ENCODE data around the gene TRAPPC3. TPM values are rescaled to one million over a fixed set of nuclear protein-coding genes. Genes with fewer than 3 reads are reported as not detected.

TRAPPC3 gene
- total RNA-seq, 2 experiments from 2014 or later = 50.3 to 60.4 TPM

DNA sequence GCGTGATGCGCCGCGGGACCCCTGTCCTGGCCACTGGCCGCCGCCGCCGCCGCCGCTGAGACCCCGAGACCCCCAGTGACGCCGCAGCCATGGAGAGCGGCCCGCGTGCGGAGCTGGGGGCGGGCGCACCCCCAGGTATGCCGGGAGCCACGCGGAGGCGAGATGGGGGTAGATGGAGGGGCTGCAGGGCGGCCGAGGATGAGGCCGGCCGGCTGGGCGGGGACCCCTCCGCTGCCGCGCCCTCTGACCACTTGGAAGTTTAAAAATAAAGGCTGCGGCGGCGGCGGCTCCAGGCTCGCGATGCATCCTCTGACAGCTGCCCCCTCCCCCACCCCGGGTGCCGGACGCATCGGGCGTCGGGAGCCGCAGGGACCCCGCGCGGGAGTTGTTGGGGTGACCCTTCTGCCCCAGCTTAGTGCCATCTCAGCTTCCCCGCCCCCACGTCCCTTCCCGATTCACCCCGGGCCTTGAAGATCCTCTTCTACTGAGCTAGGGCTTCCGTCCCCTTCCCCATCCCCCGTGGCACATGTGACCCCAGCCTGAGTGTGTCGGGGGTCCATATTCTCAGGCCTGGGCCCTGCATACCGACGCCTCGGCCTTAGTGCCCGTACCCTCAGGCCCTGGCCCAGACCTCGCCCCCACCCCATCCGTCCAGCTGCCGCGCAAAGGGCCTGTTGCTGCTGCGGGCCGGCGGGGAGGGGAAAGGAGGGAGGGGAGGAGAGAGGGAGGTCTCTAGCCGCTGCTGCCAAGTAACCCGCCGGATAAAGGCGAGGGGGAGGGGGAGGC lies 7.2 kb upstream of the TRAPPC3 start:
- H3K36me3 ChIP-seq (ENCODE audit: insufficient read depth, low read length) = peaks cover 6% of the 10 kb centered on the region; the same call in 1 of the 2 replicates
- BruUV-seq (replicated peaks) = no TSS peak

DNA sequence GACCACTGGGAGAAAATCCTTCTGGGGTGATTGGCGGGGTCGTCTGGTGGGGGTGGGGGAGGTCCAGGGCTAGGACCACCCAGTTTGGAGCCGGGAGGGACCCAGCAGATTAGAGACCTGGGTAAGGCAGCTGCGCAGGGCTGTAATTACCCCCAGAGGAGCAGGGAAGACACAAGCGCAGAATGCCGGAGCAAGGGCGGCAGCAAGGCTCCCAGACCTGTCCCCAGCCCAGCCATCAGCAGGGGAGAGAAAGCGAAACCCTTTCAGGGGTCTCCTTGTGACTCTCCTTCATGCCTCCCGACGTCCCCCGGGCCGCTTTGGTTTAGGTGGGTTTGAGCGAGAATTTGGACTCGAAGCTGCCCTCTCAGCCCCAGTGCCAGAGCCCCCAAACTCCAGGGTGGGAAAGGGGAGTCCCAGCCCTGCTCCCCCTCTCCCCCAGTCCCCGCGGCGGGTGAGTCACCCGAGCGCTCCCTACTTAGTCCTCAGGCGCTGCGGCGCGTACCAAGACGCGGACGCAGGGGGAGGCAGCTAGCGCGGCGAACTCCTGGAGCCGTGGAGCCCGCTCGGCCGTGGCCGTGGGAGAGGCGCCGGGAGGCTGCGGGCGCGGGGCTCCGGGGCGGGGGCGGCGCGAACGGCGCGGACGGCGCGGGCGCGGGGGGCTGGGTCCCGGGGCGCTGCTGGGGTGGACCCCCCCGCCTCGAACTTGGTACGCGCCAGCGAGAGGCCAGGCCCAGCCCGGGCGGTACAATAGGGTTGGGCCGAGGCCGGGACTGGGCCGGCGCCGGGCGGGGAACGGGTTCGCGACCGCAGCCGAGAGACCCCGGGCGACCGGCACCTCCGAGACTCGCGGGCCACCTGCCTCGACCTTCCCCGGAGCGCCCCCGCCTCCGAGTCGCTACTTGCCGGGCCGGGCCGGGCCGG lies 6.4 kb upstream of the TRAPPC3 start, which contains the start of gene MAP7D1:
Gene MAP7D1, plus strand, starts transcription at position 753 of the 921 bp plus-strand sequence. CDS start 258 bp downstream, outside the sequence.
- POLR2A ChIA-PET = interaction anchor here (0.6 to 1.4 kb wide), 3 partner anchors 37 to 138 kb away, joined by 3 to 4 read pairs (median 3); no protein-coding TSS in a partner anchor

More for the DNA sequence above, 7.2 kb upstream of the TRAPPC3 start:
- peak; percentile 68 for DNase-seq (ENCODE audit: low spot score)
- TF ChIP-seq, protein P1, sequence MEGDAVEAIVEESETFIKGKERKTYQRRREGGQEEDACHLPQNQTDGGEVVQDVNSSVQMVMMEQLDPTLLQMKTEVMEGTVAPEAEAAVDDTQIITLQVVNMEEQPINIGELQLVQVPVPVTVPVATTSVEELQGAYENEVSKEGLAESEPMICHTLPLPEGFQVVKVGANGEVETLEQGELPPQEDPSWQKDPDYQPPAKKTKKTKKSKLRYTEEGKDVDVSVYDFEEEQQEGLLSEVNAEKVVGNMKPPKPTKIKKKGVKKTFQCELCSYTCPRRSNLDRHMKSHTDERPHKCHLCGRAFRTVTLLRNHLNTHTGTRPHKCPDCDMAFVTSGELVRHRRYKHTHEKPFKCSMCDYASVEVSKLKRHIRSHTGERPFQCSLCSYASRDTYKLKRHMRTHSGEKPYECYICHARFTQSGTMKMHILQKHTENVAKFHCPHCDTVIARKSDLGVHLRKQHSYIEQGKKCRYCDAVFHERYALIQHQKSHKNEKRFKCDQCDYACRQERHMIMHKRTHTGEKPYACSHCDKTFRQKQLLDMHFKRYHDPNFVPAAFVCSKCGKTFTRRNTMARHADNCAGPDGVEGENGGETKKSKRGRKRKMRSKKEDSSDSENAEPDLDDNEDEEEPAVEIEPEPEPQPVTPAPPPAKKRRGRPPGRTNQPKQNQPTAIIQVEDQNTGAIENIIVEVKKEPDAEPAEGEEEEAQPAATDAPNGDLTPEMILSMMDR (conservative IDR thresholded peaks at IDR 0.05; ENCODE audit: low read length) = no peak
- TF ChIP-seq EZH2phosphoT487 (IDR thresholded peaks at IDR 0.05; ENCODE audit: borderline replicate concordance, low read depth, low read length) = no peak
- intact Hi-C loops (cut with micrococcal nuclease; ENCODE audit: unreplicated experiment) = no loop called here
- Histone ChIP-seq H3K79me2 (ENCODE audit: insufficient read depth, low read depth, low read length) (peaks cover 55% of the 10 kb centered on the region), H3K9me3 (ENCODE audit: low read length) (no peaks in the 10 kb centered on the region), H3K4me1 (ENCODE audit: insufficient read depth, low read length, poor library complexity, severe bottlenecking) (peaks cover 72% of the 10 kb centered on the region), H3K4me2 (ENCODE audit: low read length) (peak overlapping the region; percentile 95), H3K27ac (ENCODE audit: low read depth, low read length, poor library complexity, severe bottlenecking) (peak overlapping the region; percentile 61), H4K20me1 (ENCODE audit: insufficient read depth, low read length) (peaks cover 12% of the 10 kb centered on the region; the same call in 1 of the 2 replicates), H3K4me3 (ENCODE audit: low read depth, low read length, poor library complexity, severe bottlenecking) (peak overlapping the region; percentile 97), H3K9me2 (ENCODE audit: insufficient read depth, low read length) (no peaks in the 10 kb centered on the region), H2AFZ (ENCODE audit: low read length) (peak overlapping the region; percentile 45; the same call in 1 of the 2 replicates)
- POLR2A ChIA-PET = interaction anchor here (0.6 to 1.0 kb wide), 4 partner anchors 31 to 112 kb away, joined by 3 to 4 read pairs (median 4); no protein-coding TSS in a partner anchor
- CTCF ChIA-PET (ENCODE audit: unreplicated experiment) = no interaction called here

More for the DNA sequence above, 6.4 kb upstream of the TRAPPC3 start, which contains the start of gene MAP7D1:
- peak within 1 kb of the TSS; percentile 95 for H3K4me2 ChIP-seq (ENCODE audit: low read length)
- H4K20me1 ChIP-seq (ENCODE audit: insufficient read depth, low read length) = peaks cover 12% of the 10 kb centered on the region; the same call in 1 of the 2 replicates
- H3K4me1 ChIP-seq (ENCODE audit: insufficient read depth, low read length, poor library complexity, severe bottlenecking) = peaks cover 72% of the 10 kb centered on the region
- BruUV-seq (replicated peaks) = TSS peak; percentile 89
- peak; percentile 88 for DNase-seq (ENCODE audit: low spot score)
- peaks cover 47% of the 10 kb centered on the region for H3K79me2 ChIP-seq (ENCODE audit: insufficient read depth, low read depth, low read length)
- peak within 1 kb of the TSS; percentile 97 for H3K4me3 ChIP-seq (ENCODE audit: low read depth, low read length, poor library complexity, severe bottlenecking)
- H3K27ac ChIP-seq (ENCODE audit: low read depth, low read length, poor library complexity, severe bottlenecking) = peak within 1 kb of the TSS; percentile 61
- H3K9me2 ChIP-seq (ENCODE audit: insufficient read depth, low read length) = no peaks in the 10 kb centered on the region
- H2AFZ ChIP-seq (ENCODE audit: low read length) = peak within 1 kb of the TSS; percentile 45; the same call in 1 of the 2 replicates
- intact Hi-C loops (cut with micrococcal nuclease; ENCODE audit: unreplicated experiment) = no loop called here
- H3K36me3 ChIP-seq (ENCODE audit: insufficient read depth, low read length) = peaks cover 6% of the 10 kb centered on the region; the same call in 1 of the 2 replicates
- CTCF ChIA-PET (ENCODE audit: unreplicated experiment) = no interaction called here
- no peak for TF ChIP-seq EZH2phosphoT487 (IDR thresholded peaks at IDR 0.05; ENCODE audit: borderline replicate concordance, low read depth, low read length)
- TF ChIP-seq, protein P1 (conservative IDR thresholded peaks at IDR 0.05; ENCODE audit: low read length) = no peak
- H3K9me3 ChIP-seq (ENCODE audit: low read length) = no peaks in the 10 kb centered on the region
